ENCODE data around the gene DNAH6.
A peak's percentile ranks its signal among the peaks of the same experiment; 100 is the strongest.
"Not testable (repeated sequence)": the region's sequence is repeated elsewhere in the genome, so short reads cannot be mapped to it uniquely, and the experiment has no call there.

DNAH6 gene, protein sequence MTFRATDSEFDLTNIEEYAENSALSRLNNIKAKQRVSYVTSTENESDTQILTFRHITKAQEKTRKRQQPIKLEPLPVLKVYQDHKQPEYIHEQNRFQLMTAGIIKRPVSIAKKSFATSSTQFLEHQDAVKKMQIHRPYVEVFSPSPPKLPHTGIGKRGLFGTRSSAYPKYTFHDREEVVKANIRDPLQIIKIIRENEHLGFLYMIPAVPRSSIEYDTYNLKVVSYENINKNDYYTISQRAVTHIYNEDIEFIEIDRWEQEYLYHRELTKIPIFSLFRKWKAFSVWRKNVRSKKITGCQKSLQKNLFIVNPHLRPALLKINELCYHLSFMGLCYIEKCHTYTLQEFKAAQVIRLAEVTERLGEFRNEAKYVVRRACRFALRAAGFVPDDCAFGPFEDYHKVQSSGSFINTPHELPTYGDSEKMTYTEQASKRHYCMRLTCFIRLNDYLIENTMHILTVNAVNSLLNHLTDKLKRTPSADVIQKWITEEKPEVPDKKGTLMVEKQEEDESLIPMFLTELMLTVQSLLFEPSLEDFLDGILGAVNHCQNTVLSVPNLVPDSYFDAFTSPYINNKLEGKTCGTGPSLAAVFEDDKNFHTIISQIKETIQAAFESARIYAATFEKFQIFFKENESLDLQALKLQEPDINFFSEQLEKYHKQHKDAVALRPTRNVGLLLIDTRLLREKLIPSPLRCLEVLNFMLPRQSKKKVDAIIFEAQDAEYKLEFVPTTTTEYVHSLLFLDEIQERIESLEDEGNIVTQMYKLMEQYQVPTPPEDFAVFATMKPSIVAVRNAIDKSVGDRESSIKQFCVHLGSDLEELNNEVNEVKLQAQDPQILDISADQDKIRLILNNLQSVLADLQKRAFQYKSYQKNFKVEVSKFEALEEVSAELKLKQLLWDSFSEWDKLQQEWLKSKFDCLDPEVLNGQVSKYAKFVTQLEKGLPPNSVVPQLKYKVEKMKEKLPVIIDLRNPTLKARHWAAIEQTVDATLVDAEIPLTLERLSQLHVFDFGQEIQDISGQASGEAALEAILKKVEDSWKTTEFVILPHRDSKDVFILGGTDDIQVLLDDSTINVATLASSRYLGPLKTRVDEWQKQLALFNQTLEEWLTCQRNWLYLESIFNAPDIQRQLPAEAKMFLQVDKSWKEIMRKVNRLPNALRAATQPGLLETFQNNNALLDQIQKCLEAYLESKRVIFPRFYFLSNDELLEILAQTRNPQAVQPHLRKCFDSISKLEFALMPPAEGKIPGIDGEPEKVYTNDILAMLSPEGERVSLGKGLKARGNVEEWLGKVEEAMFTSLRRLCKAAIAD (N-terminal part only)

DNA sequence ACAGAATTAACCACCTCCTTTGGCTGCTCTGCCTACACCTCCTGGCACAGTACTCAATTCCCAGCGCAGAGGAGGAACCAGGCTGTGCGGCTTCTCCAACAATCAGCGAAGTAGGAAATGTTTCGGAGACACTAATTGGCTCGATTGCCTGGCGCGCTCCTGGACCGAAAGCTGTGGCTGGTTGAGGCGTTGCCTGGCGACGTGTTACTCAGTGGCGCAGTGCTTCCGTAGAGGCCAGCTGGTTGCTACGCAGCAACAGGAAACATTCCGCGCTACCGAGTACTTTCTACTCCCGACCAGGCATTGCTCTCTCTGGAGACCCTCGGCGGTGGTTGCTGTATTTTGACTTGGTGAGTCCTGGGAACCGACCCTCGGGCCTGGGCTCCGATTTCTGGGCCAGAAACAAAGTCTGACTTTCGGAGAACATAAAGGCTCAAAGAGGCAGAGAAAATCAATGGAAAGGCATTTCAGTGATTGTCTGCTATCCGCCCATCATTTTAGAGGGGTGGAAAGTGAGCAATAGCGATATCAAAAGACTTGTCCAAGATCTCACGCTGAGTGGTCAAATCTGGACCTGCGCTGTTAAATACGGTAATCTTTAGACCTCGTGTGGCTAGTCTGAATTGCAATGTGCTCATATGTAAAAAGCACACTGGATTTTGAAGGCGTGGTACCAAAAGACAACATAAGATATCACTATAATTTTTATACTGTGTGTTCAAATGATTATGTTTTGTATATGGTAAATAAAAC is at the start of gene DNAH6:
DNAH6 (plus strand) TSS at position 265 of the 753 bp plus-strand sequence. CDS start 1,329 bp downstream, outside the sequence.
- Mint-ChIP-seq H3K4me1 (ENCODE audit: low read depth) (peaks cover 16% of the 10 kb centered on the region), H3K27ac (peak within 1 kb of the TSS; percentile 39), H3K36me3 (ENCODE audit: low read depth) (peaks cover 2% of the 10 kb centered on the region), H3K27me3 (ENCODE audit: low read depth) (peaks cover 48% of the 10 kb centered on the region), H3K4me3 (peak within 1 kb of the TSS; percentile 88), H3K9me3 (peaks cover 14% of the 10 kb centered on the region)
- peak; percentile 82 for DNase-seq (ENCODE audit: low spot score)

DNA sequence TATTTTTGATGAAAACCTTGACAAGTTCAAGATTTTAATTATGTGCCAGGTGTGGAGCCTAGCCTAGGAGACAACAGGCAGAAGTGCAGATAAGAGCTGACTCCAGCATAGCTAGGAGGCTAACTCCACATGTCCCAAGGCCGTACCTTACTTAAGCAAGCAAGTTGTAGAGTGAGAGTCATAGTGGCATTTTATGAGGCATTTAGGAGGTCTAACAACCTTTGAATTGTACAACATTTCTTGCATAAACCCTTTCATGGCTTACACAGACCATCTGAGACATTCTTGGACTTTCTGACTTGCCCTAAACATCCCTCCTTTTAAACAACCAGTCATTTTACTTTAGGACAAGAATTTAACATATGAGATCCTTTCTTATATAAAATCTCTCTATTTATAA is 48.9 kb upstream of the DNAH6 start:
- Mint-ChIP-seq H3K27me3 (ENCODE audit: low read depth) (peaks cover 3% of the 10 kb centered on the region), H3K36me3 (ENCODE audit: low read depth) (peaks cover 7% of the 10 kb centered on the region), H3K4me3 (no peak overlapping the region), H3K4me1 (ENCODE audit: low read depth) (no peaks in the 10 kb centered on the region), H3K27ac (no peak overlapping the region), H3K9me3 (peaks cover 39% of the 10 kb centered on the region)
- no peak for DNase-seq (ENCODE audit: low spot score)

DNA sequence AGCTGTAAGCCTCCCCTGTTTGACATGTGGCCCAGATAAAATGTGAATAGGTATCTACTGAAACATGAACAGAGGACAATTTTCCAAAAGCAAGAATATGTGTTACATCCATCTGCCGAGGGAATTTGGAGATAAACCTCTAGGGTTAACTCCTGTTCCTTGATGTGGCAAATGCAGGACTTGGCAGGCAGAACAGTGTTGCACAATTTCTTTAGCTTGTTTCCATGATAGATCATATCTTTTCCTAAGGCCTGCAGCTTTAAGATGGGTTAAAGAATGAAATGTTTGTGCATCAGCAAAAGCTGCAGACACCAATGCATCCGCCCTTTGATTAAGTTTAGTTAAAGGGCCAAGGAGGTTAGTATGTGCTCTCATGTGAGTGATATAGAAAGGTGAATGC is 43.9 kb upstream of the DNAH6 start:
- not testable (repeated sequence) for H3K36me3 Mint-ChIP-seq (ENCODE audit: low read depth); H3K27me3 Mint-ChIP-seq (ENCODE audit: low read depth); DNase-seq (ENCODE audit: low spot score); H3K4me3 Mint-ChIP-seq; H3K4me1 Mint-ChIP-seq (ENCODE audit: low read depth); H3K27ac Mint-ChIP-seq
- H3K9me3 Mint-ChIP-seq = peaks cover 37% of the 10 kb centered on the region

DNA sequence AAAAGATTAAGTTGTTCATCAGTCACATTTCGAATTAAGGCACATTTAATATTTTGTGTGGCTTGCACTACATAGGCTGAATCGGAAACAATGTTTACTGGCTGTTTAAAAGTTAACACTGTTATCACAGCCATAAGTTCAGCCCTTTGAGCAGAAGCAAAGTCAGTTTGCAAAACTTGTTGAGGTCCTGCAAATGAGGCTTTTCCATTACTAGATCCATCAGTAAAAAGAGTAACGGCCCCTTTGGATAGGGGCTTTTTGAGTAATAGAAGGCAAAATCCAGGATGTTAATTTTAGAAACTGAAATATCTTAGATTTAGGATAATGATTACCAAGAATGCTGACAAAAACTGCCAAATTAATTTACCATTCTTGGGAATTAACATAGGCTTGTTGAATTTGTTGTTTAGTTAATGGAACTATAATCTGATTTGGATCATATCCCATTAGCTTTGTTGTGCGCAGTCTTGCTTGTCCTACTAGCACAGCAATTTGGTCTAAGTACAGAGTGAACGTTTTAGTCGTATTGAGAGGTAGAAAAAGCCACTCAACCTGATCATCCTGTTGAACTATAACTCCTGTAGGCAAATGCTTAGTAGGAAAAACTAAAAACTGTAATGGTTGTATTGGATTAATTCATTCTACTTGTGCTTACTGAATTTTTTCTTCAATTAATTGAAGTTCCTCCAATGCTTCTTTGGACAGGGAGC is 43.3 kb upstream of the DNAH6 start:
- no peak overlapping the region for H3K27ac Mint-ChIP-seq

DNA sequence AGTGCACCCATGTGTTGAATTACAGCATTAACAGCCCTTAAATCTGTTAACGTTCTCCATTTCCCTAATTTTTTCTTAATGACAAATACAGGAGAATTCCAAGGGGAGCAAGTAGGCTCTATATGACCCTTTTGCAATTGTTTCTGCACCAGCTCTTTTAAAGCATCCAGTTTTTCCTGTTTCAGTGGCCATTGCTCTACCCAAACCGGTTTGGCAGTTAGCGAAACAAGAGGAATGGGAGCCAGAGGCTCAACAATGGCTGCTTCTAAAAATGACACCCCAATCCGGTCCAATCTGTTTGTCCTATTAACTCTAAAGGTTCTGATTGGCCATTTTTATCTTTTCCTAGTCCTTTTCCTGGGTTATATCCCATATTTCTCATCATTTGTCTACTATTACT is 42.1 kb upstream of the DNAH6 start:
- Mint-ChIP-seq H3K27me3 (ENCODE audit: low read depth) (peaks cover 7% of the 10 kb centered on the region), H3K27ac (no peak overlapping the region), H3K4me1 (ENCODE audit: low read depth) (no peaks in the 10 kb centered on the region), H3K9me3 (peaks cover 34% of the 10 kb centered on the region), H3K36me3 (ENCODE audit: low read depth) (peaks cover 1% of the 10 kb centered on the region), H3K4me3 (no peak overlapping the region)
- no peak for DNase-seq (ENCODE audit: low spot score)

More for the DNA sequence above, 43.3 kb upstream of the DNAH6 start:
- Mint-ChIP-seq H3K36me3 (ENCODE audit: low read depth) (peaks cover 1% of the 10 kb centered on the region), H3K4me3 (no peak overlapping the region), H3K9me3 (peaks cover 39% of the 10 kb centered on the region), H3K27me3 (ENCODE audit: low read depth) (peaks cover 7% of the 10 kb centered on the region), H3K4me1 (ENCODE audit: low read depth) (no peaks in the 10 kb centered on the region)
- DNase-seq (ENCODE audit: low spot score) = no peak

DNA sequence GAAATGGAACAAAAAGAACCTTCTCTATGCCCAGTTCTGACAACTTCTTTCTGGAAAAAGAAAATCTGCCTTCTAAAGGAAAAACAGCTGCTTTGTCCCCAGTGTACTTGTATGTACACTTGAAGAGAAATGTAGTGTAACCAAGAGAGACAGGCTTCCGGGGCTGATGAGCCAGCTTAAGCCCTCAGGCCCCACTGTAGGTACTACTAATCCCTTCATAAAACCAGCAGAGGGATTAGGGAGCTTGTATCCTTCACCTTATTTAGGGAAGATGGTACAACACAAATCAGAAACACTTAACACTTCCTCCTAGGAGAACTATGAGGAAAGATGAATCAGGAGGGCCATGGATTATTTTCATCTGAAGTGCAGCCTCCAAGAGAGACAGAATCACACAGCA is 38.4 kb upstream of the DNAH6 start:
- H3K27me3 Mint-ChIP-seq (ENCODE audit: low read depth) = peaks cover 4% of the 10 kb centered on the region

DNA sequence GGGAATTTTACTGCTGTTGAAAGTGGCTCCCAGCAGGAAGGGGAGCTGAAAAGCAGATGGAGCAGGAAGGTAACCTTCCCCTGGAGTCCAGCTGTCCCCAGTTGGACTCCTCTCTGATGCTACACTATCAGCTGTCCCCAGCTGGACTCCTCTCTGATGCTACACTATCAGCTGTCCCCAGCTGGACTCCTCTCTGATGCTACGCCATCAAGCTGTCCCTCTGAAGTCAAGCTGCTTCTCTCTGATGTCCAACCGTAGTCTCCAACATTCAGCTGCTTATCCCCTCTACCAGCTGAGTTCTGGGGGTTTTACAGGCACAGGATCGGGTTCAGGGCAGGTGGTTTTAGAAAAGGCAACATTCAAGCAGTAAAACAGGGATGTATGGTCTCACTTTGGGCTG is 37.4 kb upstream of the DNAH6 start:
- Mint-ChIP-seq H3K9me3 (peaks cover 12% of the 10 kb centered on the region), H3K27me3 (ENCODE audit: low read depth) (peaks cover 4% of the 10 kb centered on the region), H3K4me1 (ENCODE audit: low read depth) (peaks cover 7% of the 10 kb centered on the region), H3K27ac (no peak overlapping the region), H3K36me3 (ENCODE audit: low read depth) (no peaks in the 10 kb centered on the region), H3K4me3 (no peak overlapping the region)
- DNase-seq (ENCODE audit: low spot score) = no peak

More for the DNA sequence above, 38.4 kb upstream of the DNAH6 start:
- Mint-ChIP-seq H3K36me3 (ENCODE audit: low read depth) (no peaks in the 10 kb centered on the region), H3K4me3 (no peak overlapping the region), H3K4me1 (ENCODE audit: low read depth) (peaks cover 7% of the 10 kb centered on the region), H3K27ac (no peak overlapping the region), H3K9me3 (peaks cover 12% of the 10 kb centered on the region)
- DNase-seq (ENCODE audit: low spot score) = no peak

DNA sequence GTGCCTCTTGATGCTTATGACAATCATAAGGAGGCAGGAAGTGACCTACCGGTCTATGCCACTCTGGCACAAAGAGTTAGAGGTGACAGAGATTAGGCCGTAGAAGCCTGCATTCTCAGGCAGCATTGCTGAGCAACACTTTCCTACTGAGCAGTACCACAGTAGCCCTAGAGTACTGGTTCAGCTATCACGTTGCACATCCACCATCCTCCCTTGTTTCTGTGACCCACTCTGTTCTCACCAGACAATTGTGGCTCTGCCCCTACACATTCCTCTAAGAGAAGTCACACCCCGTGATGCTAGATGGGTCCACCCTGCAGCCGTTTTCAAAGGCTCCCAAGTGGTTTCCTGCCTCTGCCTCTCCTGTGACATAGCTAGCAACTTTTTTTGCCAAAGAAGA is 34.6 kb upstream of the DNAH6 start:
- H3K4me3 Mint-ChIP-seq = peak overlapping the region; percentile 14
- DNase-seq (ENCODE audit: low spot score) = no peak
- H3K27ac Mint-ChIP-seq = peak overlapping the region; percentile 52

DNA sequence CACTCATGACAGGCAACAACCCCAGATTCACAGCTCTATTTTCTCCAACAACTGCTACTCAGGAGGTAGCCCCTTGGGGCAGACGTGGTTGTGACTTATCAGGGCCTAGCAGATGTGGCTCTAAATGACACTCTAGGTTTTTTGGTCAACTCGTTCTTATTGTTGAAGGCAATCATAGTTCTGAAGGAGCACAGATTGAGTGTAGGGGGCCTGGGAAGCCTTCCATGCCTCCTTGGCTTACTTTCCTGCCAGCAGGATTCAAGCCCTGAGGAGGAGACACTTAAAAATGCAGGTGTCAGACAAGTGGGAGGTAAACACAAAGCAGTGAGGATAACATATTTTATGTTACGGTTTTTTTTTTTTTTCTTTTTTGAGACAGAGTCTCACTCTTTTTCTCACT is 33.7 kb upstream of the DNAH6 start:
- Mint-ChIP-seq H3K36me3 (ENCODE audit: low read depth) (no peaks in the 10 kb centered on the region), H3K9me3 (peaks cover under 1% of the 10 kb centered on the region)
- no peak for DNase-seq (ENCODE audit: low spot score)

More for the DNA sequence above, 34.6 kb upstream of the DNAH6 start:
- Mint-ChIP-seq H3K36me3 (ENCODE audit: low read depth) (no peaks in the 10 kb centered on the region), H3K4me1 (ENCODE audit: low read depth) (peaks cover 7% of the 10 kb centered on the region), H3K9me3 (peaks cover 7% of the 10 kb centered on the region), H3K27me3 (ENCODE audit: low read depth) (no peaks in the 10 kb centered on the region)

DNA sequence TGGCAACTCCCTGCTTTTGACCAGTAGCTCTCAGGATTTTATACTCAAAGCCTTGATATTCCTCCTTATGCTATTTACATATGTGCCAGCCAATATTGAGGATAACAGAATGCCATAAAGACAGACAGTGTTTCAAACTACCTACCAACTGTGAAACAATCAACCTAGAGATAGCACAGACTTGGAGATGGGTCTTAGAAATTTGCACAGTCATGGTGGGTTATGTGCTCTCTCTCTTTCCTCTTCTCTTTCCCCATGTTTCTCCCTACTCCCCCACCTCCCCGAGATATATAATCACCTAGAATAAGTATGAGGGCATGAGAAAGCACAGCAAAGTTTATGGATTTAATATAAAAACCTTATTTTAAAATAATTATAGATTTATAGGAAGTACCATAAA is 33.0 kb upstream of the DNAH6 start:
- no peak overlapping the region for H3K27ac Mint-ChIP-seq
- H3K9me3 Mint-ChIP-seq = no peaks in the 10 kb centered on the region
- H3K4me1 Mint-ChIP-seq (ENCODE audit: low read depth) = peaks cover 7% of the 10 kb centered on the region
- no peaks in the 10 kb centered on the region for H3K27me3 Mint-ChIP-seq (ENCODE audit: low read depth)
- no peak for DNase-seq (ENCODE audit: low spot score)
- no peaks in the 10 kb centered on the region for H3K36me3 Mint-ChIP-seq (ENCODE audit: low read depth)
- H3K4me3 Mint-ChIP-seq = no peak overlapping the region

More for the DNA sequence above, 33.7 kb upstream of the DNAH6 start:
- peaks cover 7% of the 10 kb centered on the region for H3K4me1 Mint-ChIP-seq (ENCODE audit: low read depth)
- H3K27ac Mint-ChIP-seq = no peak overlapping the region
- no peaks in the 10 kb centered on the region for H3K27me3 Mint-ChIP-seq (ENCODE audit: low read depth)
- no peak overlapping the region for H3K4me3 Mint-ChIP-seq

DNA sequence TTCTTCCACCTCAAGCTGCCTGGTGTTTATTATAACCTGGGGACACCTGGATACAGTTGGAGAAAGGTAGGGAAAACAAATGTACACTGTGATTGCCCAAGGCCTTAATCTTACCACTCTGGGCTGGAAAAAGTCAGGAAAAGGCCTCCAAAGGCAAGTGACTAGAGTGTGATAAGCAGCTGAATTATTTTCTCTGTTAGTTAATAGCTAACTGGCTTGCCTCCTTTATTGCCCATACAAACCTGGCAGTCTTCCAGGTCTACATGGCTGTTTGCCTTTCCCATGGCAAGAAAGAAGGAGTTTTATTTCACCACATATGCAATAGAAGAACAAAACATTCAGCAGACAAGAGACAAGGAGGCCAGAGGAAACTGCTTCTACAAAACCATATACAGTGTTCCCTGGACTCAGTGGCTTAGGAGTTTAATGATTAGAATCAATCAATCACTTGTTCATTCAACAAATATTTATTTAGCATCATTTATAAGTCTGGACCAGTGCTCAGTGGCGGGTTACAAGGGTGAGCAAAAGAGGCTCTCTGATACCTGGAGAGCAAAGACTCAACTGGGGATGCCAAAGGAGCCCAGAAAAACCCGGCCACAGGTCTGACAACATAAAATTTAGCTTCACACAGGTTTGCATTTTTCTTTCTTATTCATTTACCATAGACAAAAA is 29.7 kb upstream of the DNAH6 start:
- Mint-ChIP-seq H3K27ac (no peak overlapping the region), H3K36me3 (ENCODE audit: low read depth) (no peaks in the 10 kb centered on the region), H3K4me1 (ENCODE audit: low read depth) (peaks cover 5% of the 10 kb centered on the region), H3K4me3 (no peak overlapping the region), H3K9me3 (no peaks in the 10 kb centered on the region), H3K27me3 (ENCODE audit: low read depth) (no peaks in the 10 kb centered on the region)
- no peak for DNase-seq (ENCODE audit: low spot score)

DNA sequence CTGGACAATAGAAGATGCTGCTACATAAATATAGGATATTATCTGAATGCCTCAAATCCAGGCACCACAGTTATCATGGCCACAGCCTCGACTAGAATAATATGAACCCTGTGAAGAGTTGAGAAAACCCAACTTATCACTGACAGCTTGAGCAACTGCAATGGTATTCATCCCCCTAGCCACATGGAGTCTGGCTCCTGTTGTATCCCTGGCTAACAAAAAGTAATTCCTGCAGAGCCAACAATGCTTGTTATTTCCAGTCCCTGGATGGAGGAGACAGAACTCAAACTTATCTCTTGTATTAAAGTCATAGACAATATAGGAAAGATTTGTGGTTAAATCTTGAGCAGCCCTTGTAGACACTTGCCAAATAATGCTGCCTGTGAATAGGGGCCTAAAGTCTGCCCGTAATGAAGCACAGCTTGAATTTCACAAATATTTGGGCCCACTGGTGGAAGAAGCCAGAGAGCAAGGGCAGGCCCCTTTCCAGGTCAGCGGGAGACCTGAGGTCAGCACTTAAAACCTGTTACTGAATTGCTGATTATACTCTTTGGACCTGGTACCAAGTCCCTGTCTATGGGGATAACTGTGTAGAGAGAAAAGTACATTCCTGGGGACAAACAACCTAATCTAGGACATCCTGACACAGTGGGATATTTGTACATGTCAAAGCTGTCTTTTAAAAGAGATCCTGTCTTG is 28.9 kb upstream of the DNAH6 start:
- H3K4me1 Mint-ChIP-seq (ENCODE audit: low read depth) = no peaks in the 10 kb centered on the region
- no peaks in the 10 kb centered on the region for H3K27me3 Mint-ChIP-seq (ENCODE audit: low read depth)
- H3K36me3 Mint-ChIP-seq (ENCODE audit: low read depth) = no peaks in the 10 kb centered on the region
- no peak for DNase-seq (ENCODE audit: low spot score)
- no peak overlapping the region for H3K4me3 Mint-ChIP-seq
- no peak overlapping the region for H3K27ac Mint-ChIP-seq
- H3K9me3 Mint-ChIP-seq = no peaks in the 10 kb centered on the region

Measured in T-helper 2 cell treated with Interferon-gamma antibody and Interleukin-4, amounts not matched to agents 5 μg/mL and 100 μg/mL, for 36 hours (primary cell).